ENCODE data around the gene RAB8B.

- TF ChIP-seq CTCF (IDR thresholded peaks at IDR 0.05) (no peak), ZFX (IDR thresholded peaks at IDR 0.05; ENCODE audit: borderline replicate concordance) (no peak)
Observed at GRCh38 chr15:63283126-63283525, 93.7 kb downstream of the RAB8B start.

Measured in 22Rv1 (cell line).